OCI-LY3 (cell line): Measurements from ENCODE around the gene CARD11.

Source experiments
- EZH2phosphoT487 ChIP-seq: fragments of 200-600 bp; shearing (Covaris generic); IDR thresholded peaks from 2 replicates; pipeline ENCODE4 v1.6.1; 2018; ENCODE audit warnings: antibody characterized with exemption, mixed run types, low read depth
- TF ChIP-seq, protein P1 (sequence below): fragments of 200-600, 300-600 bp; sonication (generic); IDR thresholded peaks from 2 replicates; pipeline ENCODE4 v1.5.1; 2014; ENCODE audit warnings: antibody characterized with exemption, low read length, low read depth

DNA sequence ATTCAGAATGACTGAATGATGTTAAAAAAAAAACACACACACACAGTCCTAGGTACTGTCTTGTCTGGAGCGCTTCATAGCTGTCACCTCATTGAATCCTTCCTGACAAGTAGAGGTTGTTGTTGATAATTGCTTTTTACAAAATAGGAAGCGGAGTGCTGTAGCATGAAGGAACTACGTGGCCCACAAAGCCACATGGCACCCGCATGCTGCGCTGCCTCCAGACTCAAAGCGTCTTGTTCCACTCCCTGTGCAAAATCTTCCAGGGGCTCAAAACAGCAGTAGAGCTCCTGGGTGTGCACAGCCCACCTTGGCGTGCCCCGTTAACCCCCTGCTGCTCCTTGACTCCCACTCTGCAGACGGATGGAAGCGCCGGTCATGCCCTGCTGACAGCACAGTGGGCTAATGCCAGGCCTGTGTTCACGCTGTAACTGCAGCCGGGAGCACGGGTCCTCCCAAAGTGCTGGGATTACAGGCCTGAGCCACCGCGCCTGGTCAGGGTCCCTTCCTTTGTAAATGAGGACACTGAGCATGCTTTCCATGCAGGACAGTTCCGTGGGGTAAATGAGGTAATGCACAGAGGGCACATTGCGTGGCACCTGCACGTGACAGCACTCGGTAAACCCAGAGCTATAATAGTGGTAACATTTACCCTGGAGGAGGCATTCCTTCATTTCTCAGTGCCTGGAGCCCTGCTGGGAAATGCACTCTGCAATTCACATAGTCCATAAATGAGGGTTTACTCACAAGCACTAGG, 108.5 kb downstream of the CARD11 start:
- TF ChIP-seq, protein P1, sequence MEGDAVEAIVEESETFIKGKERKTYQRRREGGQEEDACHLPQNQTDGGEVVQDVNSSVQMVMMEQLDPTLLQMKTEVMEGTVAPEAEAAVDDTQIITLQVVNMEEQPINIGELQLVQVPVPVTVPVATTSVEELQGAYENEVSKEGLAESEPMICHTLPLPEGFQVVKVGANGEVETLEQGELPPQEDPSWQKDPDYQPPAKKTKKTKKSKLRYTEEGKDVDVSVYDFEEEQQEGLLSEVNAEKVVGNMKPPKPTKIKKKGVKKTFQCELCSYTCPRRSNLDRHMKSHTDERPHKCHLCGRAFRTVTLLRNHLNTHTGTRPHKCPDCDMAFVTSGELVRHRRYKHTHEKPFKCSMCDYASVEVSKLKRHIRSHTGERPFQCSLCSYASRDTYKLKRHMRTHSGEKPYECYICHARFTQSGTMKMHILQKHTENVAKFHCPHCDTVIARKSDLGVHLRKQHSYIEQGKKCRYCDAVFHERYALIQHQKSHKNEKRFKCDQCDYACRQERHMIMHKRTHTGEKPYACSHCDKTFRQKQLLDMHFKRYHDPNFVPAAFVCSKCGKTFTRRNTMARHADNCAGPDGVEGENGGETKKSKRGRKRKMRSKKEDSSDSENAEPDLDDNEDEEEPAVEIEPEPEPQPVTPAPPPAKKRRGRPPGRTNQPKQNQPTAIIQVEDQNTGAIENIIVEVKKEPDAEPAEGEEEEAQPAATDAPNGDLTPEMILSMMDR: no peak
- TF ChIP-seq EZH2phosphoT487: no peak
